Measurements from ENCODE around the gene BAK1.

The BAK1 gene

GRCh38 chr6:33620158-33620855 is 40.2 kb upstream of the BAK1 start:
- H3K4me1 ChIP-seq (ENCODE audit: control insufficient read depth in 1 of 2, insufficient read depth in 2 of 2, low read length in 2 of 2): peaks cover 36 to 38% of the 10 kb centered on the region in 2 donors
- no peaks in the 10 kb centered on the region for H3K9me3 ChIP-seq (ENCODE audit: control insufficient read depth in 1 of 2, low read length in 2 of 2)
- peak overlapping the region; percentile 69 to 84 for H3K9ac ChIP-seq (ENCODE audit: low read depth in 1 of 2, low read length in 2 of 2)
- no peaks in the 10 kb centered on the region for H3K36me3 ChIP-seq (ENCODE audit: control insufficient read depth in 1 of 2, insufficient read depth in 2 of 2, low read length in 2 of 2)
- H3K4me3 ChIP-seq (ENCODE audit: low read depth in 1 of 2, low read length in 2 of 2): peak overlapping the region; percentile 80 to 82
- no peak overlapping the region for H3K27ac ChIP-seq (ENCODE audit: low read depth, low read length)
- H3K27me3 ChIP-seq (ENCODE audit: control insufficient read depth in 1 of 2, insufficient read depth in 2 of 2, low read length in 2 of 2): no peaks in the 10 kb centered on the region

GRCh38 chr6:33619166-33619840 is 39.2 kb upstream of the BAK1 start:
- peak overlapping the region; percentile 80 to 82 for H3K4me3 ChIP-seq (ENCODE audit: low read depth in 1 of 2, low read length in 2 of 2)
- H3K4me1 ChIP-seq (ENCODE audit: control insufficient read depth in 1 of 2, insufficient read depth in 2 of 2, low read length in 2 of 2): peaks cover 28 to 29% of the 10 kb centered on the region in 2 donors
- no peaks in the 10 kb centered on the region for H3K9me3 ChIP-seq (ENCODE audit: control insufficient read depth in 1 of 2, low read length in 2 of 2)
- no peaks in the 10 kb centered on the region for H3K36me3 ChIP-seq (ENCODE audit: control insufficient read depth in 1 of 2, insufficient read depth in 2 of 2, low read length in 2 of 2)
- no peak overlapping the region for H3K27ac ChIP-seq (ENCODE audit: low read depth, low read length)
- peak overlapping the region; percentile 69 to 84 for H3K9ac ChIP-seq (ENCODE audit: low read depth in 1 of 2, low read length in 2 of 2)
- H3K27me3 ChIP-seq (ENCODE audit: control insufficient read depth in 1 of 2, insufficient read depth in 2 of 2, low read length in 2 of 2): no peaks in the 10 kb centered on the region

GRCh38 chr6:33616913-33617312 is 36.8 kb upstream of the BAK1 start:
- Histone ChIP-seq H3K27me3 (ENCODE audit: control insufficient read depth in 1 of 2, insufficient read depth in 2 of 2, low read length in 2 of 2) (no peaks in the 10 kb centered on the region), H3K36me3 (ENCODE audit: control insufficient read depth in 1 of 2, insufficient read depth in 2 of 2, low read length in 2 of 2) (no peaks in the 10 kb centered on the region), H3K4me3 (ENCODE audit: low read depth in 1 of 2, low read length in 2 of 2) (no peak overlapping the region), H3K9ac (ENCODE audit: low read depth in 1 of 2, low read length in 2 of 2) (no peak overlapping the region), H3K27ac (ENCODE audit: low read depth, low read length) (no peak overlapping the region), H3K9me3 (ENCODE audit: control insufficient read depth in 1 of 2, low read length in 2 of 2) (no peaks in the 10 kb centered on the region), H3K4me1 (ENCODE audit: control insufficient read depth in 1 of 2, insufficient read depth in 2 of 2, low read length in 2 of 2) (peaks cover 7 to 13% of the 10 kb centered on the region in 2 donors)

GRCh38 chr6:33616113-33616512 is 36.0 kb upstream of the BAK1 start:
- H3K9me3 ChIP-seq (ENCODE audit: control insufficient read depth in 1 of 2, low read length in 2 of 2): no peaks in the 10 kb centered on the region

GRCh38 chr6:33613795-33614168 is 33.7 kb upstream of the BAK1 start:
- no peaks in the 10 kb centered on the region for H3K27me3 ChIP-seq (ENCODE audit: control insufficient read depth in 1 of 2, insufficient read depth in 2 of 2, low read length in 2 of 2)
- no peak overlapping the region for H3K27ac ChIP-seq (ENCODE audit: low read depth, low read length)
- H3K9ac ChIP-seq (ENCODE audit: low read depth in 1 of 2, low read length in 2 of 2): peak overlapping the region in 1 of 2 donors; percentile 4
- no peaks in the 10 kb centered on the region for H3K9me3 ChIP-seq (ENCODE audit: control insufficient read depth in 1 of 2, low read length in 2 of 2)
- H3K4me1 ChIP-seq (ENCODE audit: control insufficient read depth in 1 of 2, insufficient read depth in 2 of 2, low read length in 2 of 2): peaks cover 11 to 14% of the 10 kb centered on the region in 2 donors
- H3K36me3 ChIP-seq (ENCODE audit: control insufficient read depth in 1 of 2, insufficient read depth in 2 of 2, low read length in 2 of 2): no peaks in the 10 kb centered on the region
- no peak overlapping the region for H3K4me3 ChIP-seq (ENCODE audit: low read depth in 1 of 2, low read length in 2 of 2)

More at GRCh38 chr6:33616113-33616512, 36.0 kb upstream of the BAK1 start:
- Histone ChIP-seq H3K9ac (ENCODE audit: low read depth in 1 of 2, low read length in 2 of 2) (no peak overlapping the region), H3K4me1 (ENCODE audit: control insufficient read depth in 1 of 2, insufficient read depth in 2 of 2, low read length in 2 of 2) (peaks cover 13 to 18% of the 10 kb centered on the region in 2 donors), H3K4me3 (ENCODE audit: low read depth in 1 of 2, low read length in 2 of 2) (no peak overlapping the region), H3K27me3 (ENCODE audit: control insufficient read depth in 1 of 2, insufficient read depth in 2 of 2, low read length in 2 of 2) (no peaks in the 10 kb centered on the region), H3K36me3 (ENCODE audit: control insufficient read depth in 1 of 2, insufficient read depth in 2 of 2, low read length in 2 of 2) (no peaks in the 10 kb centered on the region), H3K27ac (ENCODE audit: low read depth, low read length) (no peak overlapping the region)

- H3K9me3 ChIP-seq (ENCODE audit: control insufficient read depth in 1 of 2, low read length in 2 of 2): no peaks in the 10 kb centered on the region
- H3K27ac ChIP-seq (ENCODE audit: low read depth, low read length): no peak overlapping the region
- no peak overlapping the region for H3K4me3 ChIP-seq (ENCODE audit: low read depth in 1 of 2, low read length in 2 of 2)
- peaks cover 11 to 14% of the 10 kb centered on the region in 2 donors for H3K4me1 ChIP-seq (ENCODE audit: control insufficient read depth in 1 of 2, insufficient read depth in 2 of 2, low read length in 2 of 2)
- H3K27me3 ChIP-seq (ENCODE audit: control insufficient read depth in 1 of 2, insufficient read depth in 2 of 2, low read length in 2 of 2): no peaks in the 10 kb centered on the region
- peak overlapping the region in 1 of 2 donors; percentile 4 for H3K9ac ChIP-seq (ENCODE audit: low read depth in 1 of 2, low read length in 2 of 2)
- no peaks in the 10 kb centered on the region for H3K36me3 ChIP-seq (ENCODE audit: control insufficient read depth in 1 of 2, insufficient read depth in 2 of 2, low read length in 2 of 2)
Measured at GRCh38 chr6:33613146-33613794, 33.2 kb upstream of the BAK1 start.

GRCh38 chr6:33610779-33611732 is 31.0 kb upstream of the BAK1 start:
- Histone ChIP-seq H3K27ac (ENCODE audit: low read depth, low read length) (no peak overlapping the region), H3K9ac (ENCODE audit: low read depth in 1 of 2, low read length in 2 of 2) (no peak overlapping the region), H3K4me1 (ENCODE audit: control insufficient read depth in 1 of 2, insufficient read depth in 2 of 2, low read length in 2 of 2) (peaks cover 16 to 23% of the 10 kb centered on the region in 2 donors), H3K4me3 (ENCODE audit: low read depth in 1 of 2, low read length in 2 of 2) (no peak overlapping the region), H3K36me3 (ENCODE audit: control insufficient read depth in 1 of 2, insufficient read depth in 2 of 2, low read length in 2 of 2) (no peaks in the 10 kb centered on the region), H3K9me3 (ENCODE audit: control insufficient read depth in 1 of 2, low read length in 2 of 2) (no peaks in the 10 kb centered on the region), H3K27me3 (ENCODE audit: control insufficient read depth in 1 of 2, insufficient read depth in 2 of 2, low read length in 2 of 2) (no peaks in the 10 kb centered on the region)

- no peak overlapping the region for H3K4me3 ChIP-seq (ENCODE audit: low read depth in 1 of 2, low read length in 2 of 2)
- no peaks in the 10 kb centered on the region for H3K27me3 ChIP-seq (ENCODE audit: control insufficient read depth in 1 of 2, insufficient read depth in 2 of 2, low read length in 2 of 2)
- peaks cover 16 to 23% of the 10 kb centered on the region in 2 donors for H3K4me1 ChIP-seq (ENCODE audit: control insufficient read depth in 1 of 2, insufficient read depth in 2 of 2, low read length in 2 of 2)
- no peaks in the 10 kb centered on the region for H3K36me3 ChIP-seq (ENCODE audit: control insufficient read depth in 1 of 2, insufficient read depth in 2 of 2, low read length in 2 of 2)
- no peak overlapping the region for H3K9ac ChIP-seq (ENCODE audit: low read depth in 1 of 2, low read length in 2 of 2)
- H3K27ac ChIP-seq (ENCODE audit: low read depth, low read length): no peak overlapping the region
- no peaks in the 10 kb centered on the region for H3K9me3 ChIP-seq (ENCODE audit: control insufficient read depth in 1 of 2, low read length in 2 of 2)
Measured at GRCh38 chr6:33610067-33610466, 30.0 kb upstream of the BAK1 start.

GRCh38 chr6:33609528-33609927 is 29.5 kb upstream of the BAK1 start:
- Histone ChIP-seq H3K9ac (ENCODE audit: low read depth in 1 of 2, low read length in 2 of 2) (no peak overlapping the region), H3K9me3 (ENCODE audit: control insufficient read depth in 1 of 2, low read length in 2 of 2) (no peaks in the 10 kb centered on the region), H3K4me1 (ENCODE audit: control insufficient read depth in 1 of 2, insufficient read depth in 2 of 2, low read length in 2 of 2) (peaks cover 16 to 23% of the 10 kb centered on the region in 2 donors), H3K27ac (ENCODE audit: low read depth, low read length) (no peak overlapping the region), H3K36me3 (ENCODE audit: control insufficient read depth in 1 of 2, insufficient read depth in 2 of 2, low read length in 2 of 2) (no peaks in the 10 kb centered on the region), H3K4me3 (ENCODE audit: low read depth in 1 of 2, low read length in 2 of 2) (no peak overlapping the region), H3K27me3 (ENCODE audit: control insufficient read depth in 1 of 2, insufficient read depth in 2 of 2, low read length in 2 of 2) (no peaks in the 10 kb centered on the region)

Measured in duodenal mucosa (tissue), 2 donors.